Inflammatory macrophage treated with lipopolysaccharide for 1 hour (primary cell): Measurements from ENCODE around the gene F2R.

ENCODE experiments used
- DNase-seq, 2 donors: peaks; one replicate each; pipeline ENCODE4 v3.0.0-alpha.2; 2020 to 2022

F2R gene

DNA sequence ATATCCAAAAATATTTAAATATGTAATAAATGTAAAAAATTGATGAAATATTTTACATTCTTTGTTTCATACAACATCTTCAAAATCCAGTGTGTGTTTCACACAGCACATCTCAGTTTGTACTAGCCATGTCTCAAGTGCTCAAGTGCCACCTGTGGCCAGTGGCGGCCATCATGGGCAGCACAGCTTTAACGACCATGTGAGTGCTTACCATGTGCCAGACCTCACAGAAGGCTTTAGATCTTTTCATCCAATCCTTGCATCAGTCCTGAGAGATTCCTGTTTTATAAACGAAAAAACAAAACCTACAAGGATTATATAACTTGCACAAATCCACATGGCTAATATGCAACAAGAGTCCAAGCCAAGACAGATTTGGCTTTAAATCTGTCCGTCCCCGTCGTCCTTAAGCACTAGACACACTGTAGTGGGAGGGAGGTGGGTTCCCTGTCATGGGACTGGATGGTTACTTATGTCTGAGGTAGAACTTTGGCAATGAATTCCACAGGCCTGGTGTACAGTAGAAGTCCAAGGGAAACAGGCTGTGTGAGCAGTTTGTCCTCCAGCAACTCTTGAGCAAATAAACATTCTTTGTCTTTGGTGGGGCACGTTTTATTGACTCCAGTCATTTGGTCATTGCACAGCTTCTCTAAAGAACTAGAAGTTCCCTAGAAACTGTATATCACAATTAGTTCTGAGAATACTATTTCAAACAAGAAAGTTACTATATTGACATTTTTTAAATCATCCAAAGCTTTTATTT, 25.0 kb upstream of the F2R start:
- DNase-seq: no peak

- no peak for DNase-seq
Observed at GRCh38 chr5:76691467-76692273, 24.3 kb upstream of the F2R start.

DNA sequence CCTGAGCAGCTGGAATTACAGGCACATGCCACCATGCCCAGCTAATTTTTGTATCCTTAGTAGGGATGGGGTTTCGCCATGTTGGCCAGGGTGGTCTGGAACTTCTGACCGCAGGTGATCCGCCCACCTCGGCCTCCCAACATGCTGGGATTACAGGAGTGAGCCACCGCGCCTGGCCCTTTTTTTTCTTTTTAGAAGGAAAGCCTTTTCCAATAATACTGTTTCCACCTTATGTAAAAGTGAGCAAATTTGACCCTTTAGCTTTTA, 23.7 kb upstream of the F2R start:
- no peak for DNase-seq

- no peak for DNase-seq
Observed at GRCh38 chr5:76692651-76693050, 23.3 kb upstream of the F2R start.

DNA sequence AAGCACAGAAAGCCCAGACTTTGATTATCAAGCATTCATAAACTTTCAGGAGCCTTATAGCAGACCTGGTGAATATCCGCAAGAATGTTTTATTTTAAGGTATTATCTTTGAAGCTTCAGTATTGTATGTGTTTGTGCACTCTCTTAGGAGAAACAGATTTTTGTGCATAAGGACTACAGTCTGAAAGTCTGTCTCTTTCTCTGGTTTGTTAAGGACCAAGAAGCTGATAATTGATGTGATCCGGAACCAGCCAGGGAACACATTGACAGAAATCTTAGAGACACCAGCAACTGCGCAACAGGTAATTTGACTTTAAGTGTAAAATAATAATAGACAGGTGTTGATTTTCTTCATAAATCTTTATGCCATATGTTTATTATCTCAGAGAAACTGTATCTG, 22.8 kb upstream of the F2R start:
- DNase-seq: no peak

DNA sequence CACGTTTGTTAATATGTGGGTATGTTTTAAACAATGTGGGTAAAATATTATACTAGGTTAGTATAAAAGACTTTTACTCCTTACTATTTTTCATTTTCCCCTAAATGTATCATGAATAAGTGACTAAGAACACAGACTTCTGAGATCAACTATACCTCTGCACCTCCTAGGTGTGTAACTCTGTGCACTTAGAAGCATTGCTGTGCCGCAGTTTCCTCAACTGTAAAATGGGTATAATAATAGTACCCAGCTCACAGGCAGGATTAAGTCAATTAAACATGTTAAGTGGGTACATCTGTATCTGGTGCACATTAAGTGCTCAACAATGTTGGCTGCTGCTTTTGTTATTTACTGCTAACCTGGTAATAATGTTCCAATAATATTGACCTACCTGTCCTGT, 21.6 kb upstream of the F2R start:
- DNase-seq: no peak

- DNase-seq: no peak
Observed at GRCh38 chr5:76695346-76695745, 20.6 kb upstream of the F2R start.

GRCh38 chr5:76696251-76696650, 19.7 kb upstream of the F2R start:
- no peak for DNase-seq

- DNase-seq: no peak
Observed at GRCh38 chr5:76697670-76698069, 18.3 kb upstream of the F2R start.

DNA sequence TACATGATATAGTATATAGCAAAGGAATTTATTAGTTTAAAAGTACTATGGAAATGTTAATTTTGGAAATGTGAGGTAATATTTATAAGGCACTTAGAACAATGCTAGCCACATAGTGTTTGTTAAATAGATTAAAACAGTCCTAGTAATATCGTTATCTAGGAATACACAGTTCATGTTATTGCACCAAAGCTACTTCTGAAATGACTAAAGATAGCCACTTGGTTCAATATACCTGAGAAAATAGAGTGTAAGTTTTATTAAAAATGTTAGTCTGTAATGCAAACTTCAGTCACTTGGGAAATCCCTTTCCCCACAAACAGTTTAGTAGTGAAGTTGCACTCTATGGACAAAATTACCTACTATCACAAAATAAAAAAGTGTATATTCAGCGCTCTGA, 15.4 kb upstream of the F2R start:
- no peak for DNase-seq

DNA sequence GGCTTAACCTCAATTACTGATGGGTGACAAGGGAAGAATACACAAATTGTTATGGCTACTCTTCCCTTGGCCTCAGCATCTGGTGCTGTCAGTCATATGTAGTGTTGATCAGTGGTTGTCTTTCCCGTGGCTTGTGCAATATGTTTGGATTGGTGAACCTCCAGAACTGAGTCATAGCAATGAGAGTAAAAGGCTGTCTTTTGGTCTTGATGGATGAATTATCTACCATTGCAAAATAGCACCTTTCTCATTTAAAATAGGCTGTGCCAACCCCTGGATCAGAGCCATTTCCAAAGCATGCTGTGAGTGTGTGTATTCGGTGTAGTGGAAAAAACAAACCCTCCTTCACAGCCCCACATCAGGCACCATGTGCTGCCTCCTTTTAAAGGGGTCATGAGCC, 14.6 kb upstream of the F2R start:
- no peak for DNase-seq

- no peak for DNase-seq
Observed at GRCh38 chr5:76703707-76704106, 12.2 kb upstream of the F2R start.

GRCh38 chr5:76704131-76704663, 11.7 kb upstream of the F2R start:
- no peak for DNase-seq

- DNase-seq: peak; percentile 41 to 47
Observed at GRCh38 chr5:76705574-76705973, 10.4 kb upstream of the F2R start.

DNA sequence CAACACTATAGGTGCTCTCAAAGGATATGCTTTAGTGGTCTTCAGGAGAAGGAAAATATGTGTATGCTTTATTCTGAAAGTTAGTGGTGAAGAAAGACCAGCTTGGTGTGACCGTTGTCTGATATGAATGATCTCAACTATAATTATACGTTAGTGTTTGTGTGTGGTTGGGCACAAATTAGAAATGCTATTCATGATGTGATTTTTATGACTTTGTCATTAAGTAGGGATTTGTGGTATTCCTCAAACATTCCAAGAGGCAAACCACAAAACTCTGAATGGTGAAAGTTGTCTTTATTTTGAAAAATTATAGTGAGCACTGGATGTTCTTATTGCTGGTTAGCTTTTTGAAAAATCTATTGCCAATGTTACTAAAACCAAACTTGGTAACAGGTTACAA, 6.2 kb upstream of the F2R start:
- no peak for DNase-seq

- no peak for DNase-seq
Observed at GRCh38 chr5:76710991-76711390, 4.9 kb upstream of the F2R start.

DNA sequence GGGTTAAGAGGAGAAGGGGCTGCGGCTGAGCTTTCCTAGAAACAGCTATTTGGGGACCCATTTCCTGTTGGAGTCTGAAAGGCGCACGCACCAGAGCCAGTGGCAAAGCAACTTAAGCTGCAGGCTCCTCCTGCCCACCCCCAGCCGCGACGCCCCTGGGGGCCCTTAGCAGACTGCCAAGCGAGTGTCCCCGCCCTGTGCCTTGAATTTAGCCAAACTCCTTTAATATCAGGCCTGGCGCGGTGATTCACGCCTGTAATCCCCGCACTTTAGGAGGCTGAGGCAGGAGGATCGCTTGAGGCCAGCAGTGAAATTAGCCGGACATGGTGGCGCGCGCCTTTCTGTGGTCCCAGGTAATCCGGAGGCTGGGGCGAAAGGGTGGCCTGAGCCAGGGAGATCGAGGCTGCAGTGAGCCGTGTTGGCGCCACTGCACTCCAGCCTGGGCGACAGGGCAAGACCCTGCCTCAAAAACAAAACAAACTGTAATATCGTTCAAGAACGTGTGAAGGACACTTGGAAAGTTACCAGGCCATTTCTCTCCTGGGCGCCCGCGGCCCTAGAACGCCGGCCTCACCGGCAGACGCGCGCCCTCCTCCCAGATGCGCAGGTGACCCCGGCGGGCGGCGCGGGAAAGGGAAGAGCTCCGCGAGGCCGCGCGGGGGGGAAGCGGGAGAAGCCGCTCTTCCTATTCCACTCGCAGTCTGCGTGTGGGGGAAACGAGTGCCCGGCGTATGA, 1.0 kb upstream of the F2R start:
- DNase-seq: no peak

GRCh38 chr5:76715486-76715735, 515 bp upstream of the F2R start:
- DNase-seq: peak in 1 of 2 donors; percentile 35

DNA sequence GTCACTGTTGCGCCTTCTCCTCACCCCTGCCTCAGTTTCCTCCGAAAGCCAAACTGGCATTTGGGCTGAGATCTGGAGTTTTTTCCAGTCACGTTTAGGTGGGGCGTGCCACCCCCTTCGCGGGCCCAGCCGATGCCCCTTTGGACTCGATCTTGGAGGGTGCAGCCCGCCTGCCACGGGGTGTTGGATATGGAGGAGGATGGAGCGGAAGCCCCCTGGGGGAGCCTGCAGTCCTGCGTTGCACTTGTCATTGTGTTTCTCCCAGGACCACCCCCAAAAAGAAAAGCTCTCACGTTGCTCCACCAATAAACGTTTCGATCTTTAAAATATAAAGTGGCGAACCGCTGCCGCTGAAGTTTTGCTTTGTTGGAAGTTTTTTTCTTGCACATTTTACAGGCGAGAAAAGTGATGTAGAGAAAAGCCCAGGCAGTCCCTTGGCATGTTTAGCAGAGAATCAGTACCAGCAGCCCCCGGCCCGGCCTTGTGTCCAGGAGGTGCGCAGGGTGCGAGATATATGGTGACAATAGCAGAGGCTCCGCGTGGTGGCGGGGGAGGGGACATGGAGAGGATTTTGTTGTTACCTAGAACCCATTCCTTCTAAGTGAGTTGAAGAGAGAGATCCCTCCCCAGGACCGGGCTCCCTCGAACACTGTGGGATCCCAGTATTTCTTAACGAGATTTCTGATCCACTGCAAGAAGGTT, 681 bp downstream of the F2R start:
- DNase-seq: no peak

DNA sequence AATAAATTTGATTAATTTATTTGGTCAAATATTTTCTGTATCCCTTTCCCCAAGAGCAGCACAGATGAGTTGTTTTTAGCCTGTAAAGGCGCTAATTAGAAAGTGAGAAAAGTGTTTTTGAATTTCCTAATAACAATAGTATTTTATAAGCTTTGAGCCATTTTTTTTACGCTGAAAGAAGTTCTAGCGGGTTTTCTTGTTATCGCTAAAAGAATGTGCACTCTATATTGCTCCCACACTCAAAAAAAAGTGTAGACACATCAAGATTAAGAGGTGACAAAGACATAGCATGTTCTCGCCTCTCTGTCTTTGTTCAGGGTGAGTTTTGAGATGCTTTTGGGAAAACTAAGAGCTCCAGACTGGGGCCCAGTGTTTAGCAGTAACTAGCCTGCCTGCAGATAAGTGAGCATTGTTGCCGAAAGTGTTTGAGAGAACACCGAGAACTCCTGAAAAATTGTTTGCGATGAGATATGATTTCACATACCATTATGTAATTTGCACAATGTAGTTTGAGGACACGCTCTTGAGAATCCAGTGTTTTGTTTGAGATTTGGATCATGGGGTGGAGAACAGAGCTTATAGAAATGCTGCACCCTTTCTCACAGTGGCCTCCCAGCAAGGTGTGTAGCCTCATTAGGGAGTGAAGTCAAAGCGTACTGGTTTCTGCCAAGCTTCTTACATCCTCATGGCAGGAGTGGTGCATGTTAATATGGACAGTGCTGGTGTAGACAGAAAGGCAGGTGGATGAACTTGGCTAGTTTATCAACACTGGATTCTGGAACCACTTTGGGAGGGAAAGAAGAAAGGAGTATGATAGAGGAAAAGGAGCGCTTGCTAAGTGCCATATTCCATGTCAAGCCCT, 1.5 kb downstream of the F2R start:
- DNase-seq: no peak

- DNase-seq: no peak
Observed at GRCh38 chr5:76718381-76718832, 2.5 kb downstream of the F2R start.

DNA sequence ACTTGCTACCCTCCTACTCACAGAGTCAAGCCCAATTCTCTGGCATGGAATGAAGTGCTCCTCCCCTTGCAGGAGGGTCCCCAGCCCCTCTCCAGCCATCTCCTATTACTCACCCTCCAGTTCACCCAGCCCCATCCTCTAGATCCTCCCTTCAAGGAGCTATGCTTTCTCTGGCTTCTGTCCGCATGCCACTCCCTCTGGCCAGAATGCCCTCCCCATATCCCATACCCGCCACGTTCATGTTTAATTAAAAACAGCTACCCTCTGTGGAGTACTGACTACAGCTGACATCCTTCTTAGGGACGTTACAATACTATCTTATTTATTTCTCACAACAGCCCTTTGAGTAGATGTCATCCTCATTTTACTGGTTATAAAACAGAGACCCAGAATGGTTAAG, 3.0 kb downstream of the F2R start:
- no peak for DNase-seq
